Suppressor macrophage treated with lipopolysaccharide for 4 hours (primary cell): ENCODE data around the gene GPX4.

ENCODE experiments used
- DNase-seq: peaks from one replicate; pipeline ENCODE4 v3.0.0-alpha.2; 2020

The GPX4 gene

DNA sequence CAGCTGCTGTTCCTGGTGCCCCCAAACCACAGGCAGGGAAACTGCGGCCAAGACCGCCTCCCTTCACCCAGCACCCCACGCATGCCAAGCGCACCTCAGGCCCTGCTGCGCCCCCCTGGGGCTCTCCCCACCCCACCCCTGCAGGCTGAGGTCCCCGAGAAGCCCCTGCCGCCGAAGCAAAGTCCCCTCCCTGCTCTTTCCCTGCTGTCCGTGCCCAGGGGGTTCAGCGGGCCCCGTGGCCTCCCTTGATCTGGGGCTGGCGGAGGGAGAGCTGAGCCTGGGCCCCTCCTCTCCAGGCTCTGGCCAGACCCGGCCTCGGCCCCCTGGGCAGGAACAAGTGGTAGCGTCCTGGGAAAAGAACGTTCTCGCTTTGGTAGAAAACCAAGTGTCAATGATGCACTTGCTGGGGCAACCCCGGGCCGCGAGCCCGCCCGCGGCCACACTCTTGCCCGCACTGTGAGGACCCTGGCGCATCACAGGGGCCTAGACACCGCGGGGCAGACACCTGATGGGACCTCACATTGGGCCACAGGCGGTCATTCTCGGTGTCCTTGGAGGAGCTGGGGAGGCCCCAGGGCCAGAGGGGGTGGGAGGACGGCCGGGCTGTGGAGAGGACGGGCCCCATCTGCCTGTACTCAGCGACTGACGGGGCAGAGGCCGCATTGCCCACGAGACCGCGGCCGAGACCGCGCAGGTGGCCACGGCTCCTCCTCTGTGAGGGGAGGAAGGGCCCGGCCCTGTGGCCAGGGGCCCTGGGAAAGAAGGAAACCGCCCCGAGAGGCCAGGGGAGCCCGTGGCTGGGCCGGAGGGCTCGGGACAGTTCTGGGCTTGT lies 29.0 kb downstream of the GPX4 start:
- peak; percentile 58 for DNase-seq

DNA sequence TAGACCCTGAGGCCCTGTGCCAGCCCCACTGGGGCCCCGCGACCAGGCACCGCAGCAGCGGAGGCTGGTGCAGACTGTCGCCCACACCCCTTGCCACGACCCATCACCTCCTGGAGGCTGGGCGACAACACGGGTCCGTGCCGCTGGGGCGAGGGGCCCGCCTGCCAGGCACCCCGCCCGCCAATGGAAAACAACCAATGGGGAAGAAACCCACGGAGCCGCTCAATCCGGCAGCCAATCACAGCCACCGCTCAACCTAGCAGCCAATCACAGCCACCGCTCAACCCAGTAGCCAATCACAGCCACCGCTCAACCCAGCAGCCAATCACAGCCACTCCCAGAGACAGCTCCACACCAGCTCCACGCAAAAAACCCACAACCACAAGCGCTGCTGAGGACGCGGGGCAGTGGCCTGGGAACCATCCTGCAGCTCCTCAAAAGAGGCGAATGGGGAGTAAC lies 29.7 kb downstream of the GPX4 start:
- peak; percentile 46 for DNase-seq

DNA sequence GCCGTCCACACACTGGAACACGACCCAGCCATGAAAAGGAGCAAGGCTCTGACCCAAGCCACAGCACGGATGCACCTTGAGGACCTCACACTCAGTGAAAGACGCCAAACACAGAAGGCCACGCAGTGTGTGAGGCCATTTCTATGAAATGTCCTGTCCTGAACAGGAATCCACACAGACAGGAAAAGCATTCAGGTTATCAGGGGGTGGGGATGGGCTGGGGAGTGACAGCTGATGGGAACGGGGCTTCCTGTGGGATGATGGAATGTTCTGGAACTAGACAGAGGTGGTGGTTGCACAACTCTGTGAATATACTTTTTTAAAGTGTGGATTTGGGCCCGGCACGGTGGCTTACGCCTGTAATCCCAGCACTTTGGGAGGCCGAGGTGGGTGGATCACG lies 30.6 kb downstream of the GPX4 start:
- DNase-seq: no peak

DNA sequence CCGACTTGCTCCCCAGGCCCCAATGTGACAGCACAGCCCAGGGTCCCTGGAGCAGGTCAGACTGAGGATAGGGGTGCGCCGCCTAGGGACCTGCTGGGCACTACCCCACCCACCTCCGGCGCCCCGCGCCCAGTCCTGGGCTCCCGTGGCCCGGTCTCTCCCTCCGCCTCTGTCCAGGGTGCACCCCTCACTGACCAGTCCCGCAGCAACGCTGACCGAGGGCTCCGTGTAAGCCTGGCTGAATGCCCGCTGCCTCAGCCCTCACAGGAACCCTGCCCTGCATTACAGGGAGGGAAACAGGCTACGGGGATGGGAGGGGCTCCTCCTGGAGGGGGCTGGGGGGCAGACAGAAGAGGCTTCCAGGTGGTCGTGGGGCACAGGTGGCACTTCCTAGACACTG lies 31.7 kb downstream of the GPX4 start:
- no peak for DNase-seq

DNA sequence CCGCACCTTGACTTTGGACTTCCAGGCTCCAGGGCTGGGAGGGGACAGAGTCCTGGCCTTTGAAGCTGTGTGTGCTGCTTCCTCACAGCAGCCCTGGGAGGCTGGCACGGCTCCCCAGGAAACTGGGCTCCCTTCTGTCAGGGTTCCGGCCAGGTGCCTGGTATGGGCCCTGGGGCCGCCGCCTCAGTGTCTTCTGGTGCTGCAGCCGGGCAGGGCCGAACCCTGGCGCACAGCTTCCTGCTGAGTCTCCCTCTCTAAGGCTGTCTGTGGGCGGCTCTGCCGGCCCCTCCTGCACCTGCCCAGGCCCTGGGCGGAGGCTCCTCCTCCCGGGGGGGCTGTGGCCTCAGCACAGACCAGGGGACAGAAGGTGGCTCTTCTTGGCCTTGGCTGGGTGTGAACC lies 32.4 kb downstream of the GPX4 start:
- DNase-seq: no peak

DNA sequence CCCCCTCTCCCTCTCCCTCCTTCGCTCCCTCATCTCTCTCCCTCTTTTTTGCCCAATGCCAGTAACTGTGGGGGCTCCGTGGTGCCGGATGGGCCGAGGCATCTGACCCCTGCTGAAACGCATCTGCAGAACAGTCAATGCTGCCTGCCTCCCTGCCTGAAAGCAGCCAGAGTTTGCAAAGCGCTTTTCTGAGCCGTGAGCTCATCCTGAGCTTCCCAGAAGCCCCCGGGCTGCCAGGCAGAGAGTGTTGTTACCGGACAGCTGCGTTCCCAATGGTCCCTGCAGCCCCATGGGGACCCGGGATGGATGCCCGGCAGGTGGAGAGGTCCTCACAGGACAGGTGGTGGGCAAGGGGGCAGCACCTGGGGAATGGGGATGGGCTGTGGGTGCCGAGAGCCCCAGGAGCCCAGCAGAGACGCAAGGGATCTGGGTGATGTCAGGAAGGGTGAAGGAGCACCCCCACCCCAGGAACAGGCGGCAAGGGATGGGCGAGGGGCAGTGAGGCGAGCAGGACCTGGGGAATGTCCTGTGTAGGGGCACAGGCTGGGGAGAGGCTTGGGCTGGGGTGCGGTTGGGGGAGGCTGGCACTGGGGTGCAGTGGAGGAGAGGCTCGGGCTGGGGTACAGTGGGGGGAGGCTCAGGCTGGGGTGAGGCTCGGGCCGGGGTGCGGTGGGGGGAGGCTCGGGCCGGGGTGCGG lies 33.0 kb downstream of the GPX4 start:
- DNase-seq: no peak

DNA sequence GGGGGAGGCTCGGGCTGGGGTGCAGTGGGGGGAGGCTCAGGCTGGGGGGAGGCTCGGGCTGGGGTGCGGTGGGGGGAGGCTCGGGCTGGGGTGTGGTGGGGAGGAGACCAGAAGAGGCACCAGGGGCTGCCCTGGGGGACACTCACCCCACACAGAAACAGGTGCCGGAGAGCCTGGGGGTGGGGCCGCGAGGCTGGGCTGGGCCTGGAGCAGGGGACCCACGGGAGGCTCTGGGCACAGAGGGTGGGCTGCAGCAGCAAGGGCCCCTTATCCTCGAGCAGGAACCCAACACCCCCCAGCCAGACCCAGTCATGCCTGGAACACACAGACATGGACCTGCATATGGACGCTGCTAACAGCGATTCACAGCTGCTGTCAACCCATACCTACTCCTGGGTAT lies 34.3 kb downstream of the GPX4 start:
- no peak for DNase-seq

DNA sequence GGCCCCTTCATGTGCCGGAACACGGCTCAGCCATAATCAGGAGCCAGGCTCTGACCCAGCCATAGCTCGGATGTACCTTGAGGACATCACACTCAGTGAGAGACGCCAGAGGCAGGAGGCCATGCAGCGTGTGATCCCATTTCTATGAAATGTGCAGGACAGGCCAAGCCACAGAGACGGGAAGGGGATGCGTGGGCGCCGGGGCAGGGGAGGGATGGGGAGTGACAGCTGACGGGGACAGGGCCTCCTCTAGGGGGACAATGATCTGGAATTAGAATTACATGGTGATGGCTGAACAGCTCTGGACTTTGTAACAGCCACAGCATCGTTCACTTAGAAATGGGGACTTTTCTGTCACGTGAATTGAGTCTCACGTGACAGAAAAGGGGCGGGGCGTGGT lies 35.3 kb downstream of the GPX4 start:
- DNase-seq: no peak

DNA sequence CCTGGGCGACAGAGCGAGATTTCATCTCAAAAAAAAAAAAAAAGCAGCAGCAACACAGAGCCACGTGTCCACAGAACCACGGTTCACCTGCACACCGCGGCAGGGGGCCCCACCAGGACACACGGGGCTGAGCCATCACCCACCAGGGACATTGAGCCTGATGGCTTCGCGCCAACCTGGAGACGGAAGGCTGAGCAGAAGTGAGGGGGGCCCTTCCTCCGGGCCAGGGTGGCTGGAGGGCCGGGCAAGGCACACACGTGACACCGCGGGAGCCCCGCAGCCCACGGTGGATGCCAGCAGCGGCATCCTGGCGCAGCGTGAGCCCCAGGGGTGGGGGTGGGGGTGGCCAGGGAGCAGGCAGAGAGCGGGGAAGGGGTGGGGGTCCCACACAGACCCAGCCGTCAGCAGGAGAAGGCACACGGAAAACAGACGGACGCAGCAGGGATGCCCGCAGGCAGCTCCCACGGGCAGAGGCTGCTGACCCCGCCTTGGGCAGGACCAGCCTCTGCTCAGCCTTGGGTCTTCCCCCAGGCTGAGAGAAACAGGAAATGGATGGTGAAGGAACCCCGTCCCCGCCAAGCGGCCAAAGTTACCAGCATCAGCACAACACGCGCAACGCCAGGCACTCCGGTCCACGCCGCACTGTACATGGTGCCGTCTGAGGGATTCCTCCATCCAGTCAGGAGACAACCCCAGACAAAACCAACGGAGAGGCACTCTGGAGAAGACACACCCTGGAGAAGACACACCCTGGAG lies 36.7 kb downstream of the GPX4 start:
- DNase-seq: no peak

DNA sequence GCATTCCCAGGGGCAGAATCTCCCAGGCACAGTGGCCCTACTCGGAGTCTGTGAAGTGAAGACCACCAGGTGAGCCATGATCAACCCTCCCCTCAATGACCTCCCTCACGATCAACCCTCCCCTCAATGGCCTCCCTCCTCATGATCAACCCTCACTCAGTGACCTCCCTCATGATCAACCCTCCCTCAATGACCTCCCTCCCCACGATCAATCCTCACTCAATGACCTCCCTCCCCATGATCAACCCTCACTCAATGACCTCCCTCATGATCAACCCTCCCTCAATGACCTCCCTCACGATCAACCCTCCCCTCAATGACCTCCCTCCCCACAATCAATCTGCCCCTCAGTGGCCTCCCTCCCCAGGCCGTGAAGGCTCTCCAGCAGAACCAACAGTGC lies 38.1 kb downstream of the GPX4 start:
- DNase-seq: no peak

DNA sequence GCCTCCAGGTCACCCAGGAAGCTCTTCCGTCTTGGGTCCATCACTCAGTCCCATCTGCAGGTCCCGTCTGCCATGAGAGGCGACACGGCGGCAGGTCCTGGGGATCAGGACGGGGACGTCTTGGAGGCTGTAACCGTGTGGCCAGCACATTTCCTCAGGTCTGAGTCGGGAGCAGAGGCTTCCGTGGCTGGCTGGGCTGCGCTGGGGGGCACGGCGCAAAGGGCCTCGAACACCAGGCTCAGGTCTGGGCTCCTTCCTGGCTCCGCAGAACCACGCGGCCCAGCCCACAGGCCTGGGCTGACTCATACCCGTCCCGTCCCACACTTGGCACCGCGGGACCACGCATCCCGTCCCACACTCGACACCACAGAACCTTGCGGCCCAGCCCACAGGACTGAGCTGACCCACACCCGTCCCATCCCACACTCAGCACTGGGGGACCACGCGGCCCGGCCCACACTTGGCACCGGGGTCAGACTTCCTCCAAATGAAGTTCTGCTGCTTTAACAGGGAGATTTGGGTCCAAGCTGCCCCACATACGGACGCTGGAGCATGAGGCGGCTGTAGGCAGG lies 40.1 kb downstream of the GPX4 start:
- no peak for DNase-seq

DNA sequence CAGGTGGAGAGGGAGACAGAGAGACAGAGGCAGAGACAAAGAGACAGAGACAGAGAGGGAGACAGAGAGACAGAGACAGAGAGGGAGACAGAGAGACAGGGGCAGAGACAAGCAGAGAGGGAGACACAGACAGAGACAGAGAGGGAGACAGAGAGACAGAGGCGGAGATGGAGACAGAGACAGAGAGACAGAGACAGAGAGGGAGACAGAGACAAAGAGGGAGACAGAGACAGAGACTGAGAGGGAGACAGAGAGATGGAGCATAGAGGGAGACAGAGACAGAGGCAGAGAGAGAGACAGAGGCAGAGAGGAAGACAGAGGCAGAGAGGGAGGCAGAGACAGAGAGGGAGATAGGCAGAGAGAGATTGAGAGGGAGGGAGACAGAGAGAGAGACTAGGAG lies 40.9 kb downstream of the GPX4 start:
- no peak for DNase-seq

DNA sequence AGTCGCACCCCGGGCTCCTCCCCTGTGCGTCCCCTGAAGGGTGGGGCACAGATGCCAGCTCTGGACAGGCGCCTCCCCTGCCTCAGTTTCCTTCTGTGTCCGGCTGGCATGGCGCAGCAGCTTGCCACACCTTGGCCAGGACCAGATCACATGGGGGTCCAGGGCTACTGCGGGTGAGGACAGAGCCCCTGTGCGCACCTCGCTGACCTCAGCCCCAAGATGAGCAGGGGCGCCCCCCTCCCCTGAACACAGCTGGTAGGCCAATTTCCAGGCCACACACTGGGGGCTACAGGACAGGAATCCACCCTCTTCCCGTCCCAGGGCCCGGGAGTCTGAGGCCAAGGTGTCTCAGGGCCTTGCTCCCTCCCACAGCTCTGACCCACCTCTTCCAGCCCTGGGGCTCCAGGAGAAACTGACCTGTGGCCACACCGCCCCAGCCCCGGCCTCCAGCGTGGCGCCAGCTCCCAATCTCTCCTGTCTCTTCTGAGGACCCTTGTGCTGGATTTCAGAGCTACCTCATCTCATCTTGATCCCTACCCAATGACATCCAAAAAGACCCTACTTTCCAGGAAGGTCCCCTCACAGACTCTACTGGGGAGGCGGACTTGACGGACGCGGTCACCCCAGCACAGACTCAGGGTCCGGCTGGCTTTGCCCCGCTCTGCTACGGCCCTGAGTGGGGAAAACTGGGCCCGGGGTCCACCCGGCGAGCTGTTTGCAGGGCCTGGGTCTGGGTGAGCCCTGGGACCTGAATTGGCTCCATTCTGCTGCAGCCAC lies 42.0 kb downstream of the GPX4 start:
- no peak for DNase-seq

DNA sequence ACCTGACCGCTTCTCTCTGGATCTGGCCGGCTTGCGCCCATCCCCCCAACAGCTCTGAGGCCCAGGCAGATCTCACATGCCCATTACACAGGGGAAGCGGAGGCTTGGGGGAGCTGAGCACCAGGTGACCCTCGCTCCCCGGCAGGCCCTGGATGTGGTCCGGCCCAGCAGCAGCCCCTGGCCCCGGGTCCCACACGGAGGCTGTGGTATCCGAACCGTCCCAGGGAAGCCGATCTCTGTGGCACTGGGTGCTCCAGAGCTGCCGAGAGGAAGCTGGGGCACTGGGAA lies 42.6 kb downstream of the GPX4 start:
- DNase-seq: no peak

DNA sequence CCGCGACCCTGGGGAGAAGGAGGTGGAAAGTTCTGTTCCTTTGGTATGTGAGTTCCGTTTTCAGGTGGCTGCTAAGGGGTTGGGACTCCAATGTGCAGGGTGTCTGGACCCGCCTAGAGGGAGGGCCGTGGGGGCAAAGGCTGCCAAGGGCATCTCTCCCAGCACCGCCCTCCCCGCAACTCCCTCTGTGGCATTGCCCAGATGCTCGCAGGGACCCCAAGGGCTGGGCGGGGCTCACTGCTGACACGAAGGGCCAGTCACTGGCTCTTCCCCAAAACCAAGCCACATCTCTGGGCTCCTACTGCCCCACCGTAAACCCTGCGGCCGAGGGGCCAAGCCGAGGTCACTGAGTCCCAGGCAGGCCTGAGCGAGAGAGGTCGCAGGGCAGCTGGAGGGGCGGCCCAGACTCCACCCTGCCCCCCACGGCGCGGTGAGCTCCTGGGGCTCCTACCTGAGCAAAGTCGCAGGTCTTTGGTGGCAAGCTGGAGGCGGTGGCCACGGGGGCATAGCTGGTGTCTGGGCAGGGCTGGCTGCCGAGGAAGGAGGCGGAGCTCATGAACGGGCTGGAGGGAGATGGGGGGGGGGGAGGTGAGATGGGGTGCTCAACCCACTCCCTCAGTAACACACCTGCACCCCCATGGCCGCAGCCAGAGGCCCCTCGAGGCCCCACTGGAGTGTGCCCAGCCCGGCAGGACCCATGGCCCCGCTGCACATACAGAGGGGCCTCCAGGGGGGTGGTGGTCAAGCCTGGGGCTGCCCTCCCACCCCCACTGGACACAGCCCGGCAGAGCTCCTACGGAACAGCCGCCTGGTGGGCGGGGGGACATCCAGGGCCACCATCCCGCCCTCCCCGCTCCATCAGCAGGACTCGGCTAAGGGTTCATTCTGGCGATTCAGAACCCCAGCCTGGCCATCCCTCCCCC lies 43.3 kb downstream of the GPX4 start:
- DNase-seq: no peak

DNA sequence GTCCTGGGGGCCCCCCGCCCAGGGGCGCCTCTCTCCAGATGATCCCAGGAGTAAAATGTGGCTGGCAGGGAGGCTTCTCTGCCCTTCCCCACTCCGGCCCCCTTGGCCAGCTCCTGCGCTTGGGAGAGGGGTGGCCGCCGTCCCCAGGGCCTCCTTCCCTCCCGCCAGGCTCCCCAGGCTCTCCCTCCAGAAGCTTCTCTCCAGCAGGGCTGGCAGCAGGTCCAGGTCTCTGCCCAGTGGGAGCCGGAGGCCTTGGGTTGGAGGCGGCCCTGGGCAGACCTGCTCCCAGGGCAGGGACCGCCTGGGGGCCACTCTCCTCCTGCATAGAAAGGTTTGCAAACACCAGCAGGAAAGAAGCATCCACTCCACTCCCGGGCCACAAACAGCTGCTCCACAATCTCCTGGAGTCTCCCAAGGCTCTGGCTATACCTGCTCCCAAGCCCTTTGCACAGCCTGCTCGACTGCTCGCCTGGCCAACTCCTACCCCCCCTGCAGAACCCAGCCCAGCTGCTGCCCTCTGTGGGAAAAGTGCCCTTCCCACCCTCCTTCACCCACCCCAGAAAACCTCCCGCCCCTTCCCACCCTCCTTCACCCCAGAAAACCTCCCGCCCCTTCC lies 44.2 kb downstream of the GPX4 start:
- no peak for DNase-seq

DNA sequence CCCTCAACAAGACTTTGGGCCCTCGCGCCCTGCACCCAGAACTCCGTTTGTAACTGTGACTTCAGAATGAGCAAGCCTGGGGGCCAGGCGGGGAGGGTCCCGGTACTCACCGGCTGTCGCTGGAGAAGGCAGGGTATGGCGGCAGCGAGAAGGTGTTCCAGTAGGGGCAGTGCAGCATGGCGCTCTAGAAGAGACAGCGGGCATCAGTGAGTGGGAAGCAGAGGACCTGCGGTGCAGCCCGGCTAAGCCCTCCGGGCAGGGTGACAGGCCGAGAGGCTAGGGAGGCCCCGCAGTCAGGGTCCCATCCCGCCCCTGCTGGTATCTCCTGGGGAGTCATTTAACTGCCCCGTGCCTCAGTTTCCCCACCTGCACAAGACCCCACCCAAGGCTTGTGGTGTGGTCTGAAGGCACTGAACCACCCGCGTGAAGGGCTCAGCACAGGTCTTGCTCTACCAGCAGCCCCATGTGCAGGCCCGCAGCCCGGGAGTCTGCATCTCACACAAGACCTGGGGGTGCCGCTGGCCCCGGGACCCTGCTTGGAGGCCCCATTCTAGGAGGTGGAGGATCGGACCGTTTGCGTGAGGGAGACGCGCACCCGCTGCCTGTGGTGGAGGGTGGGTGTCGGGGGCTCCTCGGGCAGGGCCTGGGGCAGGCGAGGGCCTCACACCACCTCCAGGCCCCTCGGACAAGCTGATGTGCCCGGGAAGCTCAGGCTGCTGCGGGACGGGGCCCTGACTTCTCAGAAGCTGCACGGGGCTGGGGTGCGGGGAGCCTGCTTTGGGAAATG lies 45.7 kb downstream of the GPX4 start:
- DNase-seq: no peak

DNA sequence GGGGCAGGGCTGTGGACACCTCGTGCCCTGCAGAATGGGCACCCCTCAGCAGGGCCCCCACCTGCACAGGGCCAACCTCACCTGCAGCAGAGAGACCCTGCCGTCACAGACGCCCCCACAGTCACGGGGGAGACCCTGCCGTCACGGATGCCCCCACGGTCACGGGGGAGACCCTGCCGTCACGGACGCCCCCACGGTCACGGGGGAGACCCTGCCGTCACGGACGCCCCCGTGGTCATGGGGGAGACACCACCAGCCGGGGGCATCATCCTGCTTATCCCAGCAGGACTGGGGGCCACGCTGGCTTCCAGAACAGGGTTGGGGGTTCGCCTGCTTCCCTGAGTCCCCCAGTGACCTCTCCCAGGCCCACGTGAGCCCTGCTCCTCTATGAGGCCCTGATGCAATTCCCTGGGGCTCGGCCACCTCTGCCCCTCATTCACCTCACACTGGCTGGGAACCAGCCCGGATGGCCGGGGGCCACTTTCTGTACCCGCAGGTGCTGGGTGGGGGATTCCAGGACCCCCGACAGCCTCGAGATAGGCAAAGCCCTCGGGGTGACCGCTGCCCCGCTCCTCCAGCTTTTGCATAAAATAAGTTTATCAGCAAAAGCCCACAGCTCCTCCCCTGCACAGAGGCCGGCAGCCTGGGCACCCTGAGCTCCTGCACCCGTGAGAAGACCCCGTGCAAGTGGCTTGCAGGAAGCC lies 46.7 kb downstream of the GPX4 start:
- no peak for DNase-seq

DNA sequence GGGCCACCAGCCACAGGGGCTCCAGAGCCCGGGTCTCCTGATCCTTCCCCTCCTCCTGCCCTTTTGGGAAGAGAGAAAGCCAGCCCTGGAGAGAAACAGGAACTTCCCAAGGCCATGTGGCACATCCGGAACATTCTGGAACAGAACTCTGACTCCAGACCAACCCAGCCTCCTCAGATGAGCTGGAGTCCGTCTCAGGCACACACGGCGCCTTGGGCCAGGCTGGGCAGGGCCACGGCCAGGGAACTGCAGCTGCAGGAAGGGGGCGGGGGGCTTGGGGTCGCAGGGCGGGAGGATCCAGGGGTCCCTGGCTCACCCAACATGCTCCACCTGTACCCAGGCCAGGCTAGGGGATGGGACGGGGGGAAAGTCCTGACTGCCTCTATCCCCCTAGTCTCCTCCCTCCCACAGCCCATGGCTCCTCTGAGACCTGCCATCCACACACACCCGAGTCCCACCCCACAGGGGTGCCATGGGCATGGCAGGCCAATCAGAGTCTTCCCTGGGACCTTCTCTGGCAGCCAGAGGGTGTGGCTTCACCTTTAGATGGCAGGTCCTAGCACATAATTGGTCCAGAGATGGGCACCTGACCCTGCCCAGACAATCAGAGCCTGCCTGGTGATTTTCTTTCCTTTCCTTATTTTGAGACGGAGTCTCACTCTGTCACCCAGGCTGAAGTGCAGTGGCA lies 47.4 kb downstream of the GPX4 start:
- no peak for DNase-seq
